ENCODE measurements around the gene HDLBP.
"Not testable (repeated sequence)": the region's sequence is repeated elsewhere in the genome, so short reads cannot be mapped to it uniquely, and the experiment has no call there.

The HDLBP gene

DNA sequence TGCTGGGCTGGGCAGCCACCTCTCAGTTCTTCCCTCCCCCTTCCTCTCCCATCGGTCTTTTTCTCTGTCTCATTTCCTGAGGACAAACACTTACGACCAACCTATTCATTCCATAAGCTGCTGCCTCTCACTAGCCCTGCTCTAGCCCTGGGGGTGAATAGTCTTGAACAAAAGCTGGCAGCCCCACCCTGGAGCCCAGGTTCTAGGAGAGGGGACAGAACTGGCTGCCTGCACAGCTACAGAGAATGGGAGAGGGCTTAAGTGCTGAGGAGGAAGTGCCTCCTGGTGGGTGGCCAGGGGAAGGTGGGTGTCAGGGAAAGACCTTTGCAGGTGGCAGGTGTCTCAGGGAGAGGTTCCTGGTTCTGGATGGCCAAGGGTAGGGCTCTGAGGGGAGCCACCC, 104.2 kb downstream of the HDLBP start:
- no peak for DNase-seq (ENCODE audit: low spot score)

GRCh38 chr2:241209271-241209670, 106.2 kb downstream of the HDLBP start:
- DNase-seq (ENCODE audit: low spot score), result no peak

DNA sequence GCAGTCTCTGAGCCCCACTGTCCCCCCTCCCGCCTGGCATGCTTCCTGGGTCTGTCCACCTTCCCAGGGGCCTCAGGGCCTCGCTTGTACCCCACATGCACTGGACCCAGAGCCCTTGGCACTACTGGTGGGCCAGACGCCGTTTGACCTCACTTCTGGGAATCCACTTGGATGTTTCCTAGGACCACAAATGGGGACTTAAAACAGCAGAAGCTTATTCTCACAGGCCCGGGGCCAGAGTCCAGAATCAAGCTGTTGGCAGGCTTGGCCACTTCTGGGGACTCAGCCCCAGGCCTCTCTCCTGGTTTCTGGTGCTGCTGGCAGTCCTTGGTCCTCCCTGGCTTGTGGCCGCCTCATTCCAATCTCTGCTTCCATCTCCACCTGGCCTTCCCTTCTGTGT, 107.4 kb downstream of the HDLBP start:
- no peak for DNase-seq (ENCODE audit: low spot score)

- no peak for DNase-seq (ENCODE audit: low spot score)
Measured at GRCh38 chr2:241207641-241208040, 107.8 kb downstream of the HDLBP start.

GRCh38 chr2:241207151-241207550, 108.3 kb downstream of the HDLBP start:
- no peak for DNase-seq (ENCODE audit: low spot score)

- no peak for DNase-seq (ENCODE audit: low spot score)
Measured at GRCh38 chr2:241205086-241205485, 110.4 kb downstream of the HDLBP start.

DNA sequence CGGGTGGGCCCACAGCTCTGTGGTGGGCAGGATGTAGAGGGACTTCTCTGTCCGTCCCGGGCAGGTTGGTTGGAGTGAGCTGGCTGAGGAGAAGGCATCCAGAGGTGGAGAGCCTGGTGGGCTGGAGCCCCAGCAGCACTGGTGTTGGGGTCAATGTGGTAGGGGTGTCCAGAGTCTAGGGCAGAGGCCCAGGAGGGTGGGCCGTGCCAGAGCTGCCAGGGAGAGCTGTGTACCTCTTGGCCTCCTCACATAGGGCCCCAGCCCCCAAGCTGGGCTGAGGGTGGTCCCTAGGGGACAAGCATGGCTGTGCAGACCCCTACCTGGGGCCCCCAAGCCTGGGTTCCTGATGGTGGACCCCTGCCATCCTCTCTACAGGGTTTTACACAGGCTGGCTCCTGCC, 111.0 kb downstream of the HDLBP start:
- DNase-seq (ENCODE audit: low spot score), result no peak

DNA sequence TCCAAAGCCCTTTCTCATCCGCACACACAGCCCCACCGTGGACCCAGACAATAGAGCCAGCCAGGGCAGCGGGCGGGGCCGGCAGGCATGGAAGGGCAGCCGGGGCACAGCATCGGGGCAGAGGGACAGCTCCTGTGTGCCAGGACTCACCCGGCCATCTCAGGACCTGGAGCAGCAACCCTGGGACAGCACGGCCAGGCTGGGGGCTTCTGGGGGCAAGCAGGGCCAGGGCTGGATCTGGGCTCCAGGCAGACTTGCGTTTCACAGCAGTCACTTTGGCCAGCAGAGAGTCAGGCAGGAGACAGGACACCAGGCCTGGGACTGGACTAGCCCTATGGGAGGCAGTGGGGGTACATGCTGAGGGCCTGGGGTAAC, 111.5 kb downstream of the HDLBP start:
- DNase-seq (ENCODE audit: low spot score), result no peak

GRCh38 chr2:241203218-241204009, 112.1 kb downstream of the HDLBP start:
- no peak for DNase-seq (ENCODE audit: low spot score)

- no peak for DNase-seq (ENCODE audit: low spot score)
Measured at GRCh38 chr2:241202681-241203080, 112.8 kb downstream of the HDLBP start.

- DNase-seq (ENCODE audit: low spot score), result no peak
Measured at GRCh38 chr2:241202268-241202585, 113.2 kb downstream of the HDLBP start.

DNA sequence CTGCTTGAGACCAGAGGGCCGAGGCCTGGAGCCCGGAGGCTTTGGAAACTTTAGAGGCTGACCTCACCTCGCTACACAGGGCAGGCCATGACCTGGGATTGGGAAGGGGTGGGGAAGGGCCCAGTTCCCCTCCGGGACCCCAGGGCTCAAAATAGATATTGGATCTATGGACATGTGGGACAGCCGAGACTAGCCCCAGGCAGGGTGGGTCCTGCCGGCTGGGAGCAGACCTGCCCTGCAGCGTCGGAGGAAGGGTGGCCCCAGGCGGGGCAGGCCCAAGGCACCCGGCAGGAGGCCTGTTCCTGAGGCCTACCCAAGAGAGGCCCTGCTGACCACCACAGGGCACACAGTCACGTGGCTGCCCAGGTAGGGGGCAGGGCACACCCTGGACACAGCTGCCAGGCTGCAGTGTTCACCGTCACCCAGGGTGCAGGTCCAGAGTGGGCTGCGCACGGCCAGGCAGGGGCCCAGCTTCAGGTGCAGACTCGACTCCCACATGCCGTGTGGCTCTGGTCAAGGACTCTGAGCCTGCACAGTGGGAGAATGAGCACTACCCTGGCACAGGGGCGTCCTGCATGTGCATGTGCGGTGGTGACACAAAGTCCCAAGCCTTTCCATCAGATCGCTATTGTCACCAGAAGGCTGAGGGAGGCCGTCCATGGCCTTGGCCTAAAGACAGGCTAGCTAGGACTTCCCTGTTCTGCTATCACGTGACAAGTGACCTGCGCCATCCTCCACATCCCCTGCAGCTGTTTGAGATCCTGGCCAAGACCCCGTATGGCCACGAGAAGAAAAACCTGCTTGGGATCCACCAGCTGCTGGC, 113.8 kb downstream of the HDLBP start:
- DNase-seq (ENCODE audit: low spot score), result no peak

DNA sequence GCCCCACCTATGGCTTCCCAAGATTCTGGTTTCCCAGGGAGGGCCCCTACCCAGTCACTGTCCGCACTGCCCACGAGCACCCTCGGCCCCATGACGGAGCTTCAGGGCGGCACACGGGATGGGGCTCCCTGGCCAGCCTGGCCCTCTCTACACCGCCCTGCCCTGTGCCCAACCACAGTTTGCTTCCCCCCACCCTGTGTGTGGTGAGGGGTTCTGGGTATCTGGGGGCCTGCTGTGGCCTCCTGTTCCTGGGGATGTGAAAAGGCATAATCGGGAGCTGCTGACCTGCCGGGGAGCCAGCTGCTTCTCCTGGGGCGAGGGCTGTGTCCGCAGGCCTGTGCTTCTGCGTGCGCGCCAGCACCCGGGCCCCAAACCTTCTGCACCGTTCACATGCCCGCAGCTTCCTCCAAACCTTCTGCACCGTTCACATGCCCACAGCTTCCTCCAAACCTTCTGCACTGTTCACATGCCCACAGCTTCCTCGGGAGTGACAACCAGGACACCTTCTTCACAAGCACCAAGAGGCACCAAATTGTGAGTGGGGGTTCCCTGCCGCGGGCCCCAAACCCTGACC, 114.6 kb downstream of the HDLBP start:
- DNase-seq (ENCODE audit: low spot score), result no peak

DNA sequence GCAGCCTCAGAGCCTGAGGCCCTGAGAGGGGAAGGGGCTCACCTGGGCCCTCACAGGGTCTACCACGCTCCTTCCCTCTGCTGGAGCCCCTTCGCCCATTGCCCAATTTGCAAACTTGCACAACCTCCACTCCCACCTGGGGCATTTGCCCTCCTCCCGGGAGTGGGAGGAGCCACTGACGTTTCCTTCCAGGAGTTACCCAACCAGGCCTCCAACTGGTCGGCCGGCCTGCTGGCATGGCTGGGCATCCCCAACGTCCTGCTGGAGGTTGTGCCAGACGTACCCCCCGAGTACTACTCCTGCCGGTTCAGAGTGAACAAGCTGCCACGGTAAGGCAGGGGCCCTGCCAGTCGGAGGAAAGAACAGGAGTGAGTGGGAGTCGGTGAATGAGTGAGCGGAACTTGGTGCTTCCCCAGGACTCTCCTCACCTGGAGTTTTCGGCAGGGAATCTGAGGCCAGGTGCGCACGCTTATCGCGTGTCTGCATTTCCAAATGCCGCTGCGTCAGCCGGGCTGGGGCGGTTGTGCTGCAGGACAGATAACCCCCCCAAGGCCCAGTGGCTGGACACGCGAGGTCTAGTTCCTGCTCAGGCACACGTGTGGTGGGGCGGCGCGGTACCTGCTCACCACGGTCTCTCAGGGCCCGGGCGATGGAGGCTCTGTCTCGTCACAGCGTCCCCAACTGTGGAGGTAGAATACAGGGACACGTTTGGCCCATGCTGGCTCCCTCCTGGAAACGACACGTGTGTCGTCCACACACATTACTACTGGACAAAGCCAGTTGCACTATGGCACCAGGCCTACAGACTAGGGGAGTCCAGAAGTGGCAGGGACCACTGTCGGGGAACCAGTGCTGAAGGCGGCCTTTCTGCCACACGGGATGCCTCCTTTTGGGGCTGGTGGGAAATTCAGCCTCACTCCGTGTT, 115.3 kb downstream of the HDLBP start:
- DNase-seq (ENCODE audit: low spot score), result no peak

GRCh38 chr2:241199286-241199685, 116.2 kb downstream of the HDLBP start:
- no peak for DNase-seq (ENCODE audit: low spot score)

DNA sequence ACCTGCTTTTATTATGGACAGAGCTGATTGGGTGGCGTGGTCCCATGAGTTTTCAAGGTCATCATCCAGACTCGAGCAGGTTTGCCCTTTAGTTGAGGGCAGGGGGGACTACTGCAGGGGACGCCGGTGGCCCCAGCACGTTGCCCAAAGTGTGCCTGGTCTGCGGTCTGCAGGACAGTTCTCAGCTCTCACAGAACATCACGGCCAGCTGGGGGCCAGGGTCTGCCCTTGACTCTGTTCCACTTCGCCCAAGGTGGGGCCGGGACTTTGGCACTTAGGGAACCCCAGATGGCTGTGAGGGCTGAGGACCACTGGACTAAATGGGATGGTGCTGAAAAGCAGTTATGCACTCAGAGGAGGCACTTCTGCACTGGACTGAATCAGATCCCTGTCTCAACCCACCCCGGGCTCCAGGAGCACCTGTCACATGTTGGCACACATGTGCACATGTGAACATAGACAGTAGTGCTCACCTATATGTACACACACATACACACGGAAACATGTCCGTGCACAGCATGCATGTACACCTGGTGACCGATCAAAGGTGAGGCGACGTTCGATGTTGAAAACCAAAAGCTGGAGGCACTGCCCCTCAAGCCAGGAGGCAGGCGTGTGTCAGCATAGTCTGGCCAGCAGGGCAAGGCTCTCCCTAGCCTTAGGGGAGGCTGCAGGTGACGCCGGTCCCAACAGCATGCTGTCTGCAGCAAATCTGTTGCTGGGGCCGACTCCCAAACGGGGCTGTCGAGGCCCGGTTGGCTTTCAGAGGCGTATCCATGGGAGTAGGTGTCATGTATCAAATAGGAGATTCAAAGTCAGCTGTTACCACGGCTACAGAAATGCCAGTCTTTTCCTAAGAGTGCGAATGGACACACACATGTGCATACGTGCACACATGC, 116.8 kb downstream of the HDLBP start:
- no peak for DNase-seq (ENCODE audit: low spot score)

DNA sequence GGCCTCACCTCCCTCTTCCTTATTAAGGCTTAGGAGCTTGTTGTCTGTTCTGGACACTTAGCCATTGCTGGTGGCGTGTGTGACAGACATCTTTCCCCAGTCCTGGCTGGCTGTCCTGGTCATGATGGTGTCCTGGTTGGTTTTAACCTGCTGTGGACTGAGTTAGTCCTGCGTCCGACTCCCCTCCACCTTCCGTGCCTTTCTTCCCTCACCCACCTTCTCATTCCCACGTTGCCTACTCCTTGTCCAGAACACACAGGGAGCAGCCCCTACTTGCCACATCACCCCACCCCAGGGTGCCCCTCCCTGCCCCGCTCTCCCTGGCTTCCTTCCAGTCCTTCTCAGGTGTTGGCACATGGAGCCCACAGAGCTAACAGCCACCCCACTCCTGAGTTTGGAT, 117.5 kb downstream of the HDLBP start:
- DNase-seq (ENCODE audit: low spot score), result no peak

GRCh38 chr2:241197246-241197645, 118.2 kb downstream of the HDLBP start:
- not testable (repeated sequence) for DNase-seq (ENCODE audit: low spot score)

DNA sequence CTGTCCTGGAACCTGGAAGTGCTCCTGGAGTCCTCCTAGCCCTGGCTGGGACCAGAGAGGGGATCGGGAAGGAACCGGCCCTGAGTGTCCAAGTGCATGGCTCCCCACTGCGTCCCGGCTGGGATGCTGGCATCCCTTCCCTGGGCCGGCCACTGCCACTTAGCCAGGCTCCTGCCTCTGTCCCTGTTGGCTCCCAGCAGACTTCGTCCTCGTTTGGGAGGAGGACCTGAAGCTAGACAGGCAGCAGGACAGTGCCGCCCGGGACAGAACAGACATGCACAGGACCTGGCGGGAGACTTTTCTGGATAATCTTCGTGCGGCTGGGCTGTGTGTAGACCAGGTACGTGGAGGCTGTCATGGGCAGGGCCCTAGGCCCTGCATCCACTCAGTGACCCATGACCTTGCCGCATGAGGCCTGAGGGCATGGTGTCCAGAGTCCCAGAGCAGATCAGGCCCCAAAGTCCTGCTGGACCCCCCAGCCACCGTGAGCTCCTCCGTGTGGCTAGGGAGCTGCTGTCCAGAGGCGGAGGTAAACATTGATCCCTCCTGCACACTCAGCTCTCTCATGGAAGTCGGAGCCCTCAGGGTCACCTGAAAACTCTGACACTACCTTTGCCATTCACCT, 119.9 kb downstream of the HDLBP start:
- no peak for DNase-seq (ENCODE audit: low spot score)

DNA sequence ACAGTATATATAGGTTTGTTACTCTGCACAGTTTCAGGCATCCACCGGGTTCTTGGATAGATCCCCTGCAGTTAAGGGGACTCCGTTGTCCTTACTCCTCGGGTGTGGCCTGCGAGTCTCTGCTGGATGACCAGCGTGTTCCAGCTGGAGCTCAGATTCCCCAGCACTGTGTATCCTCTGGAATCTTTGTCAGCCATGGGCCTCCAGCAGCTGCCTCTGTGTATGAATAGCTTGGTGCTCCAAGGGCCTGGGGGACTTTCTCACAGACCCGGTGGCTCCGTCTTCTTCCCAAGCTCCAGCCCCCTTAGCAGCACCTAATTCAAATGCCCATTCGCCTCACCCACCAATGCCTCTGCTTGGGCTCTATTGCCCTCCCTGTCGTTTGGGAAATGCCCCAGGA, 120.7 kb downstream of the HDLBP start:
- no peak for DNase-seq (ENCODE audit: low spot score)

DNA sequence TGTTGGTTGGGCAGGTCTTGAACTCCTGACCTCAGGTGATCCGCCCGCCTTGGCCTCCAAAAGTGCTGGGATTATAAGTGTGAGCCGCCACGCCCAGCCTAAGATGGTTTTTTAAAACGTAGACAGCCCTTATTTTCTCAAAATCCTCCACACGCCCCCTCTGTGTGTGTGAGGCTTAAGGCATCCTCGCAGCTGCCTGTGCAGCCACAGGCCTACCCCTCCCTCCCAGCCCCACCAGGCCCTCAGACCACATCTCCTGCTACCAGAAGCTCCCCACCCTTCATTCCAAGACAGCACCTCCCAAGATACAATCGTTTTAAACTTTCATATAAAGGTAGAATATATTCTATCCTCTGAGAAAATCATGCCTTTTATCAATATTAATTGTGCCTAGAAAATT, 122.2 kb downstream of the HDLBP start:
- DNase-seq (ENCODE audit: low spot score), result no peak
